CD4-positive, alpha-beta T cell treated with Interleukin-2 at 100 ng/mL for 4 hours (primary cell): ENCODE results near the gene MAB21L4.

Experiments
- DNase-seq: peaks from one replicate; pipeline ENCODE4 v3.0.0-alpha.2; 2020; ENCODE audit warnings: low spot score

MAB21L4 gene

DNA sequence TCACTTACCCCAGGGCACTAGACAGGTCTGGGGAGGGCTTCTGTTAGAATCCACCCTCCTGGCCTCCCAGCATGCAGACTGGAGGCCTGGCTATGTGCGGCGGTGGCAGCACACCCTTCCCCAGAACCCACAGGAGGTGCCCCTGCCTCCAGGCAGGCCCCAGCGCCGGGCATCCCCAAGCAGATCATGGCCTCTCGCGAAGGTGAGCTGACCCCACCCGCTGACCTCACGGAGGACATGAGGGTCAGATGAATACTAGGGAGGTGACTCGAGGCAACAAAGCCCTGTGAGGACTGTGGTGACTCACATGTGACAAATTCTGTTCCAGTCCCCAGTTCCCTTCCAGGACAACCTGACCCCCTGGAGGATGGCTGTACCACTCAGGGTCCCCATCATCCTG, 1.9 kb downstream of the MAB21L4 start:
- DNase-seq: no peak

- peak; percentile 2 for DNase-seq
These were observed 2.6 kb downstream of the MAB21L4 start for GRCh38 chr2:240893363-240893844.

DNA sequence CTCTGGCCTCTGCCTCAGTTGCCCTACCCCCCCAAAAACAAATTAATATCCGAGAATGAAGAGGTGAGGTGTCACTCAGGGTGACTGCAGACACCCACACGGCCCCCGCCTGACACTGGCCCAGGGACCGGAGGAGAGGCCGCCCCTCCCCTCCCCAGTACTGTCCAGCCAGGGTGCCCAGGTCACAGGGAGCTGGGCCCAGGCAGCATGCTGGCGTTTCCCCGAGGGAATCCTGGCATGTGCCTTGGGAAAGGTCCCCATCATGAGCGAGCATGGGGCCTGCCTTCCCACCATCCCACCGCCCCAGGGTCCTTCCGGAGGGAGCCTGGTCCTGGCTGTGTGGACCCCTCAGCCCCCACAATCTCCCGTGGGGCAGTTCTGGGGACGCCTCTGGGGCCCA, 3.0 kb downstream of the MAB21L4 start:
- no peak for DNase-seq

DNA sequence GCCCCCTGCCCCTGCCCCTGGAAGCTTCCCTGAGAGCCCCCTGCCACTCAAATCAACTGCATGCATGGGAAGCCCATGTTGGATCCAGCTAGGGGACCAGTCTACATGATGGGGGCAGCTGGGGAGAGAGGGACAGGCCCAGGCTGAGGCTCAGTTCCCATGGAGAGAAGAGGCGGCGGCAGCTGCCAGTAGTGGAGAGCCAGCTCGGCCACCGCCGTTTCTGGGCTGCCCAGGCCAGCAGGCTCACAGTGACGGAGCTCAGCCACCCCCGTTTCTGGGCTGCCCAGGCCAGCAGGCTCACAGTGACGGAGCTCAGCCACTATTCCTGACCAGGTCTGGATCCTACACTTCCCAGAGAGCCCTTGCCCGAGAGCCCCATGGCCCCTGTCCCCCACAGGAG, 3.6 kb downstream of the MAB21L4 start:
- no peak for DNase-seq

- DNase-seq: no peak
These were observed 4.2 kb downstream of the MAB21L4 start for GRCh38 chr2:240891492-240892340.

DNA sequence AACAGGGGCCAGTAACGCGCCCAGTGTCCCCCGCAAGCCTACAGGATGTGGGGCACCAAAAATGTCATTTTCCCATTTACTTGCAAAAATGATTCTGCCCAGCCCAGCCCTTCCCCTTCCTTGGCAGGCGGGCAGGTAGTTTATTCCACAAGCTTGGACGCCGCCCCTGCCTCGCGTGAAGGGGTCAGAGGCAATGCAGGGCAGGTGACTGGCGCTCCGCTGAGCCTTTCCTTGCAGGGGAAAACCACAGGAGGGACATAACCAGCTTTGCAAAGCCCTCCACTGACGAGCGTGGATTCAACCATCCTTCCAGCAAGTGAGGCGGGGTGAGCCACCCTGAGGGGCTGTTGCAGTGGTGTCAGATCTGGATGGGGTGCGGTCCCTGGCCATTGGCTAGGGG, 5.3 kb downstream of the MAB21L4 start:
- no peak for DNase-seq

GRCh38 chr2:240889601-240890560, 6.1 kb downstream of the MAB21L4 start:
- no peak for DNase-seq

GRCh38 chr2:240888890-240889573, 6.9 kb downstream of the MAB21L4 start:
- DNase-seq: no peak

- DNase-seq: no peak
These were observed 7.6 kb downstream of the MAB21L4 start for GRCh38 chr2:240888130-240888889.

DNA sequence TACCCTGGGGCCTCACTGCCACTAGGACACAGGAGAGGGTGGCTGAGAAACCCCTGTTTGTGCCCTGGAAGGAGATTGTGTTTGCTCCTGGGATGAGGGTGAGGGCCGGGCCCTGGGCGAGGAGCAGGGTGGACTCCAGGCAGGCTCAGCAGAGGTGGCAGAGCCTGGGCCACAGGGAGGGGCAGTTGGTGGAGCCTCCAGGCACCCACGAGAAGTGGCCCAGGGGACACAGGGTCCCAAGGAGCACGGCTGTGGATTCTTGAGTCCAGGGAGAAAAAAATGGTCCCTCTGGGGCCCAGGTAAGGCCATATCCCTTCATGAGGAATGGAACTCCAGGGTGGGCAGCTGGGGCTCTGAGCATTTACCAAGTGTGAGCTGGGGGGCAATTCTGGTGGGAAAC, 8.3 kb downstream of the MAB21L4 start:
- DNase-seq: no peak

- DNase-seq: no peak
These were observed 9.0 kb downstream of the MAB21L4 start for GRCh38 chr2:240886678-240887609.

GRCh38 chr2:240886023-240886565, 9.9 kb downstream of the MAB21L4 start:
- DNase-seq: no peak

DNA sequence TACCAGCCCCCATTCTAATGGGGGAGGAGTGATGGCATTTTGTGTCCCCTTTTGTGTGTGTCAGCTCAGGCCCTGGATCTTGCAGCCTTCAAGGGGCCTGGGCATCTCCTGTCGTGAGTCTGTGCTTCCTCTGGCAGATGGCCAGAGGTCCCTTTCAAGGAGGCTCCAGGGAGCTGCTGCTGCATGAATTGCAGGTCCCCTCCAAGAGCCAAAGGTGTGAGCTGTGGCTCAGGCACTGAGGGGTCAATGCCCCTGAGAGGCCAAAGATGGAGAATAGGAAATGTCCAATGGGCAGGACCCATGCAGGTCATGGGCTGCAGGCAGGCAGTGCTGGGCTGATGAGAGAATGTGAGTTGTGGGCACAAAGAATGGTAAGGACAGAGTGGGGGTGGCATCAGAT, 10.4 kb downstream of the MAB21L4 start:
- no peak for DNase-seq

DNA sequence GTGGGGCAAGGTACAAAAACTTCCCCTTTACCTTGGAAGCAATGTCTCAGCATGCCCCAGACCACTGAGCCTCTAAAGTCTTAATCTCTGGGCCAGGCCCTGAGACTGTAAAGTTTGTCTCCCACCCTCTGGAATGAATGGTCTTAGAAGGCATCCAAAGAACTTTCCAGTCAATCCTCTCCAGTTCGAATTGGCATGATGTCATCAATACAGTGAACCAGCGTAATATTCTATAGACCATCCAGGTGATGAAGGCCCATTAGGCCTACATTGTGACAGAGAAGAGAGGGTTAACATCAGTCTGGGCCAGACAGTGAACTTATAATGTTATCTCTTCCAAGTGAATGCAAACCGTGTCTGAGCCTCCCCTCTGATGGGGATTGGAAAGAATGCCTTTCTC, 11.2 kb downstream of the MAB21L4 start:
- no peak for DNase-seq

- no peak for DNase-seq
These were observed 11.7 kb downstream of the MAB21L4 start for GRCh38 chr2:240884221-240884620.

DNA sequence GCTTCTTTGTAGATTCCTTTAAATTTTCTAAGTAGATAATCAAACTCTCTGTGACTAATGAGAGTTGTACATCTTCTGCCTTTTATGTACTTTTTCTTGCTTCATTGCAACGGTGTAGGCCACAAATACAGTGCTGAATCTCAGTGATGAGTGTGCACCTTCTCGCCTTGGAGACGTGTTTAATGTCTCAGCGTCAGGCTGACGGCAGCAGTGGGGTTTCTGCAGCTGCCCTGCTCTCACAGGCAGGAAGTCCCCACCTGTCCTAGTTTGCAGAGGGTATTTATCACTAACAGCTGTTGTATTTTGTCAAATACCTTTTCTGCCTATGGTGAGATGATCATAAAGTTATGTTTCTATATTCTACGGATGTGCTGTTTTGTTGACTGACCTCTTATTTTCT, 14.0 kb downstream of the MAB21L4 start:
- no peak for DNase-seq

DNA sequence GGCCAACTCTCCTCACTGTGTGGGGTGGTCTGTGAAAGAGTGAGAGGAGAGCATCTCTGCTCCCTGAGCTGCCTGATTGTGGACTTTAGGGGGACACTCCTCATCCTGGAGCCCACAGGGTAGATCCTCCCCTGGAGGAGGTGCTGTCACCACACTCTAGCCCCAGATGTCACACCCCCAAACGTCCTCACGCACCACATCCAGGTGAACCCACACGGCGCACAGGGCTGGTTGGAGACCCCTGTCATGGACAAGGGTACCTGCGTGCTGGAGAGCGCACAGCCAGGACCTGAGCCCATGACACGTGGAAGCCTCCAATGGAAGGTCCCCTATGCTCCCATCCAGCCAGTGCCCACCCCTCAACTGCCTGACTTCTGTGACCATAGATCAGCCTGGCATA, 16.9 kb downstream of the MAB21L4 start:
- DNase-seq: no peak

DNA sequence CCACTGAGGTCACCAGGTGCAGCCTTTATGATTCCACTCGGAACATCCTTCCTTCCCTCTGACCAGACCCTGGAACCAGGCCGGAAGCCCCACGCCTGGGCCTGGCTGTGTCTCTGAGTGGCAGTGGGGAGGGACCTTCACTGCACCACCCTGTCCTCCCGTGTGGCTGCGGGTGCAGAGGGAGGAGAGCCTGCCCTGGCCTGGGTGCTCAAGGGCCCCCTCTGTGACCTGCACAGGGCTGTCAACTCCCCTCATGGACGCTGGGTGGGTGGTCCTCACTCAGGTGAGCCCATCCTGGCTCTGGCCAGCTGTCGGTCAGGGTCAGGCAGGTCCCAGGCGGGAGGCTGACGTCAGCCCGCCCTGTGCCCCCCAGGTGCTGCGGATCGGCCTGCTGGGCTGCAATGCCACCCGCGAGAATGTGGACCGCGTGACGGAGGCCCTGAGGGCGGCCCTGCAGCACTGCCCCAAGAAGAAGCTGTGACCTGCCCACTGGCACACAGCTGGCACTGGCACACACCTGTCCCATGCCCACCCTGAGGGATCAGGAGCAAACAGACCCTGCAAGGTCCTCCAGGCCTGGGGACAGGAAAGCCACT, 17.5 kb downstream of the MAB21L4 start:
- DNase-seq: no peak

GRCh38 chr2:240877460-240878340, 18.3 kb downstream of the MAB21L4 start:
- no peak for DNase-seq
